Liver (tissue), 9 donors: Measurements from ENCODE around the gene BRF1. TPM values are rescaled to one million over a fixed set of nuclear protein-coding genes. Genes with fewer than 3 reads are reported as not detected.

Experiments
- DNase-seq: peaks from one replicate; pipeline ENCODE4 v3.0.0-alpha.2; 2017; ENCODE audit warnings: low spot score
- H3K27ac ChIP-seq, 2 donors: one replicate each; pipeline ENCODE4 v1.7.0; 2013; ENCODE audit warnings: inconsistent platforms in 2 of 2, low read length in 2 of 2, control low read depth in 1 of 2, low read depth in 1 of 2, mild to moderate bottlenecking in 1 of 2
- H3K27me3 ChIP-seq, 4 donors: one replicate each; pipeline versions ENCODE4 v1.6.1 to v1.7.0; 2013; ENCODE audit warnings: low read length in 3 of 4, inconsistent platforms in 1 of 4, mild to moderate bottlenecking in 1 of 4, moderate library complexity in 1 of 4; ENCODE audit not compliant: control insufficient read depth in 4 of 4, insufficient read depth in 4 of 4
- H3K36me3 ChIP-seq, 4 donors: one replicate each; pipeline versions ENCODE4 v1.6.1 to v1.7.0; 2013; ENCODE audit warnings: low read length in 3 of 4, mild to moderate bottlenecking in 3 of 4, low read depth in 1 of 4, moderate library complexity in 1 of 4; ENCODE audit not compliant: control insufficient read depth in 4 of 4, insufficient read depth in 3 of 4
- H3K4me1 ChIP-seq, 4 donors: one replicate each; pipeline versions ENCODE4 v1.6.1 to v1.7.0; 2013; ENCODE audit warnings: low read length in 3 of 4, mild to moderate bottlenecking in 3 of 4, moderate library complexity in 1 of 4; ENCODE audit not compliant: control insufficient read depth in 4 of 4, insufficient read depth in 4 of 4
- H3K4me3 ChIP-seq, 3 donors: one replicate each; pipeline versions ENCODE4 v1.6.1 to v1.7.0; 2013; ENCODE audit warnings: low read length in 3 of 3, control low read depth in 1 of 3, low read depth in 1 of 3, mild to moderate bottlenecking in 1 of 3
- H3K9ac ChIP-seq, 2 donors: one replicate each; pipeline ENCODE4 v1.7.0; 2013; ENCODE audit warnings: low read length in 2 of 2, mild to moderate bottlenecking in 2 of 2, moderate library complexity in 2 of 2, control low read depth in 1 of 2, low read depth in 1 of 2
- H3K9me3 ChIP-seq, 4 donors: one replicate each; pipeline versions ENCODE4 v1.6.1 to v1.7.0; 2013; ENCODE audit warnings: low read length in 3 of 4; ENCODE audit not compliant: control insufficient read depth in 4 of 4
- ATF3 ChIP-seq: IDR thresholded peaks from 2 replicates; pipeline ENCODE4 v1.6.1; 2016; ENCODE audit warnings: antibody characterized with exemption
- EGR1 ChIP-seq, 2 donors: IDR thresholded peaks; 2 replicates each; pipeline ENCODE4 v1.6.1; 2016 to 2018; ENCODE audit warnings: antibody characterized with exemption in 2 of 2, low read depth in 2 of 2
- FOXA1 ChIP-seq: IDR thresholded peaks from 2 replicates; pipeline ENCODE4 v1.6.1; 2016; ENCODE audit warnings: antibody characterized with exemption
- FOXA2 ChIP-seq: IDR thresholded peaks from 2 replicates; pipeline ENCODE4 v1.6.1; 2016; ENCODE audit warnings: antibody characterized with exemption
- GABPA ChIP-seq, 2 donors: IDR thresholded peaks in 1 of 2; conservative IDR thresholded peaks in 1 of 2; 2 replicates each; pipeline ENCODE4 v1.6.1; 2016; ENCODE audit warnings: antibody characterized with exemption in 2 of 2, mild to moderate bottlenecking in 1 of 2, moderate library complexity in 1 of 2
- HNF4A ChIP-seq, 2 donors: conservative IDR thresholded peaks; 2 replicates each; pipeline ENCODE4 v1.6.1; 2016; ENCODE audit warnings: antibody characterized with exemption in 2 of 2, mild to moderate bottlenecking in 2 of 2
- HNF4G ChIP-seq: IDR thresholded peaks from 2 replicates; pipeline ENCODE4 v1.6.1; 2016; ENCODE audit warnings: antibody characterized with exemption
- JUND ChIP-seq, 2 donors: IDR thresholded peaks; 2 replicates each; pipeline ENCODE4 v1.6.1; 2016; ENCODE audit warnings: antibody characterized with exemption in 2 of 2
- NR2F2 ChIP-seq: IDR thresholded peaks from 2 replicates; pipeline ENCODE4 v1.6.1; 2016; ENCODE audit warnings: antibody characterized with exemption
- RAD21 ChIP-seq, 2 donors: IDR thresholded peaks; 2 replicates each; pipeline ENCODE4 v1.6.1; 2016; ENCODE audit warnings: antibody characterized with exemption in 2 of 2, mild to moderate bottlenecking in 2 of 2
- RXRA ChIP-seq, 2 donors: IDR thresholded peaks; 2 replicates each; pipeline ENCODE4 v1.6.1; 2017 to 2018; ENCODE audit warnings: antibody characterized with exemption in 2 of 2, mild to moderate bottlenecking in 1 of 2
- SP1 ChIP-seq: IDR thresholded peaks from 2 replicates; pipeline ENCODE4 v1.6.1; 2018; ENCODE audit warnings: antibody characterized with exemption, mild to moderate bottlenecking
- TAF1 ChIP-seq: conservative IDR thresholded peaks from 2 replicates; pipeline ENCODE4 v1.6.1; 2016; ENCODE audit warnings: antibody characterized with exemption, mild to moderate bottlenecking
- YY1 ChIP-seq: IDR thresholded peaks from 2 replicates; pipeline ENCODE4 v1.6.1; 2016; ENCODE audit warnings: antibody characterized with exemption, mild to moderate bottlenecking
- ZBTB33 ChIP-seq: IDR thresholded peaks from 2 replicates; pipeline ENCODE4 v1.6.1; 2016; ENCODE audit warnings: antibody characterized with exemption
- WGBS: extraction: QIAGEN DNeasy Blood & Tissue Kit; methylation state at CpG from one replicate; pipeline ENCODE4 v1.1.7; 2013; 5-methylcytosine and 5-hydroxymethylcytosine counted together
- polyA plus RNA-seq, 2 donors: library from polyadenylated mRNA; stranded (reverse) in 1 of 2; unstranded in 1 of 2; fragments of 200-250 nt in 1 of 2; fragments of >200 nt in 1 of 2; fragmentation: Nextera tagmentation in 1 of 2; extraction: Ambion mirVana in 1 of 2; gene quantifications; one replicate each; pipeline versions ENCODE4 v1.2.1 to v1.2.3, GENCODE V29; 2013 to 2015
- total RNA-seq, 2 donors: library from RNA; depleted of rRNA; stranded (reverse); fragments of >200 nt; gene quantifications; one replicate each; pipeline ENCODE4 v1.2.3, GENCODE V29; 2014
- TF ChIP-seq, protein P1 (sequence below): fragments of 150-350 bp; IDR thresholded peaks from 2 replicates; pipeline ENCODE4 v1.5.1; 2017; ENCODE audit warnings: improper control_type of control experiment, low read depth, low read length; ENCODE audit not compliant: missing input control
- TF ChIP-seq, protein P2 (sequence below): IDR thresholded peaks from 2 replicates; pipeline ENCODE4 v1.6.1; 2016; ENCODE audit warnings: antibody characterized with exemption, mild to moderate bottlenecking
- donor health status: healthy.
- donor health status: healthy.
- donor health status: healthy.
- donor health status: healthy.
- donor health status: healthy.

Gene BRF1
- total and polyA plus RNA-seq, 4 donors: 4.6 to 24.1 (median 10.6) TPM

DNA sequence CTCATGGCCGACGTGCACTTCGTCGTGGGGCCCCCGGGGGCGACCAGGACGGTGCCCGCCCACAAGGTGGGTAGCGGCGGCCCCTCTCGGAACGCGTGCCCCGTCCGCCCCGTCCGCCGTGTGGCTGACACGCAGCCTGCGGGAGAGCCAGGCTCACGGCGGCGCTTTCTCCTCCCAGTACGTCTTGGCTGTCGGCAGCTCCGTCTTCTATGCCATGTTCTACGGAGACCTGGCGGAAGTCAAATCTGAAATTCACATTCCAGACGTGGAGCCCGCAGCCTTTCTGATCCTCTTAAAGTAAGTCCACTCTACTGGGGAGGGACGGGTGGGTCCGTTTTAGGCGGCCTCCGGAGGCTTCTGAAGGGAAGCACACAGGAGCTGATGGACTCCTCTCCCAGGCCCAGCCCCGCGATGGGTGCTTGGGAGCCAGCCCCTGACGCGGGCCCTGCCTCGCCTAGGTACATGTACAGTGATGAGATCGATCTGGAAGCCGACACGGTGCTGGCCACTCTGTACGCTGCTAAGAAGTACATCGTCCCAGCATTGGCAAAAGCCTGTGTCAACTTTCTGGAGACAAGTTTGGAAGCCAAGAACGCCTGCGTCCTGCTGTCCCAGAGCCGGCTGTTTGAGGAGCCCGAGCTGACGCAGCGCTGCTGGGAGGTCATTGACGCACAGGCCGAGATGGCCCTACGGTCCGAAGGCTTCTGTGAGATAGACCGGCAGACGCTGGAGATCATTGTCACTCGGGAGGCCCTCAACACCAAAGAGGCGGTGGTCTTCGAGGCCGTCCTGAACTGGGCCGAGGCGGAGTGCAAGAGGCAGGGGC lies 51.4 kb downstream of the BRF1 start:
- Histone ChIP-seq H3K27ac (peak overlapping the region in 1 of 2 donors; percentile 62), H3K9ac (no peak overlapping the region), H3K4me1 (peaks cover 5 to 16% (median 14%) of the 10 kb centered on the region in 4 donors), H3K27me3 (no peaks in the 10 kb centered on the region), H3K36me3 (peaks cover 0 to 18% (median 6%) of the 10 kb centered on the region in 4 donors), H3K9me3 (no peaks in the 10 kb centered on the region), H3K4me3 (peak overlapping the region in 2 of 3 donors; percentile 40 to 79)
- no peak for DNase-seq
- TF ChIP-seq RXRA (IDR thresholded peaks at IDR 0.05) (no peak), TAF1 (no peak), FOXA2 (no peak), ATF3 (no peak), NR2F2 (no peak), RAD21 (IDR thresholded peaks at IDR 0.05) (no peak), JUND (IDR thresholded peaks at IDR 0.05) (no peak), YY1 (no peak), SP1 (no peak), GABPA (IDR thresholded peaks at IDR 0.05 in 1 of 2, conservative IDR thresholded peaks at IDR 0.05 in 1 of 2) (no peak), EGR1 (IDR thresholded peaks at IDR 0.05; ENCODE audit: low read depth in 2 of 2) (no peak), ZBTB33 (no peak), HNF4G (no peak)
- TF ChIP-seq, protein P1, sequence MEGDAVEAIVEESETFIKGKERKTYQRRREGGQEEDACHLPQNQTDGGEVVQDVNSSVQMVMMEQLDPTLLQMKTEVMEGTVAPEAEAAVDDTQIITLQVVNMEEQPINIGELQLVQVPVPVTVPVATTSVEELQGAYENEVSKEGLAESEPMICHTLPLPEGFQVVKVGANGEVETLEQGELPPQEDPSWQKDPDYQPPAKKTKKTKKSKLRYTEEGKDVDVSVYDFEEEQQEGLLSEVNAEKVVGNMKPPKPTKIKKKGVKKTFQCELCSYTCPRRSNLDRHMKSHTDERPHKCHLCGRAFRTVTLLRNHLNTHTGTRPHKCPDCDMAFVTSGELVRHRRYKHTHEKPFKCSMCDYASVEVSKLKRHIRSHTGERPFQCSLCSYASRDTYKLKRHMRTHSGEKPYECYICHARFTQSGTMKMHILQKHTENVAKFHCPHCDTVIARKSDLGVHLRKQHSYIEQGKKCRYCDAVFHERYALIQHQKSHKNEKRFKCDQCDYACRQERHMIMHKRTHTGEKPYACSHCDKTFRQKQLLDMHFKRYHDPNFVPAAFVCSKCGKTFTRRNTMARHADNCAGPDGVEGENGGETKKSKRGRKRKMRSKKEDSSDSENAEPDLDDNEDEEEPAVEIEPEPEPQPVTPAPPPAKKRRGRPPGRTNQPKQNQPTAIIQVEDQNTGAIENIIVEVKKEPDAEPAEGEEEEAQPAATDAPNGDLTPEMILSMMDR: no peak
- WGBS: 67% methylated on average over 62 of the region's 62 CpGs

DNA sequence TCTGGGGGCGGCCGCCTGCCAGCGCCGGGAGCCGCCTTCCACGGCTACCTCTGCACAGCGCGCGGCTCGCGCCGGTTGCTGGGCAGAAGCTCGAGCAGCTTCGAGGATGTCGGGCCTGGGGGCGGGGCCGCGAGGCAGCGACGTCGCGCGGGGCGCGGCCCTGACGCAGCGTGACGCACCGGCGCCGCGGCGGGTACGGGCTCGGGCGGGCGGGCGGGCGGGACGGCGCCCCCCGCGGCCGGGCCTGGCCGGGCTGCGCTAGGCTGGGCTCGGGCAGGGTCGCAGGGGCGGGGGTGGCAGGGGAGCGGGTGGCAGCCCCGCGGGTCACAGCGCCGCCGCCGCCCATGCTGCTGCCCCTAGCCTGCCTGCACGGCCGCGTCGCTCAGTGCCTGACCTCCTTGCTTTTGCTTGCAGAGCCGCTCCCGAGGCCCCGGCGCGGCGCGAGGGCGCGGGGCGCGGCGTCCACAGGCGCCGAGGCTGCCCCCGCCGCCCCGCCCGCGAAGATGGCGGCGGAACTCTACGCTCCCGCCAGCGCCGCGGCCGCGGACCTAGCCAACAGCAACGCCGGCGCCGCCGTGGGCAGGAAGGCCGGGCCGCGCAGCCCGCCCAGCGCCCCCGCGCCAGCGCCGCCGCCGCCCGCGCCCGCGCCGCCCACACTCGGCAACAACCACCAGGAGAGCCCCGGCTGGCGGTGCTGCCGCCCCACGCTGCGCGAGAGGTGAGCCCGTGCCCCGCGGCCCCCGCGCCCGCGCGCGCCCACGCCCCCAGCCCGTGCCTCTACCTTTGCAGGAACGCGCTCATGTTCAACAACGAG lies 52.2 kb downstream of the BRF1 start, which contains the start of gene BTBD6:
TSS of gene BTBD6 (plus strand) at position 166 of the 814 bp plus-strand sequence. CDS start at position 345, 179 bp downstream.
- peak within 1 kb of the TSS in 1 of 2 donors; percentile 70 for H3K9ac ChIP-seq
- WGBS: 1% methylated on average over 130 of the region's 130 CpGs
- TF ChIP-seq YY1: no peak
- no peak for TF ChIP-seq RAD21 (IDR thresholded peaks at IDR 0.05)
- no peak for TF ChIP-seq HNF4A (conservative IDR thresholded peaks at IDR 0.05)
- TF ChIP-seq ZBTB33: no peak
- TF ChIP-seq GABPA (IDR thresholded peaks at IDR 0.05 in 1 of 2, conservative IDR thresholded peaks at IDR 0.05 in 1 of 2): no peak
- no peak for TF ChIP-seq NR2F2
- TF ChIP-seq, protein P1: no peak
- no peak for TF ChIP-seq FOXA1
- TF ChIP-seq, protein P2, sequence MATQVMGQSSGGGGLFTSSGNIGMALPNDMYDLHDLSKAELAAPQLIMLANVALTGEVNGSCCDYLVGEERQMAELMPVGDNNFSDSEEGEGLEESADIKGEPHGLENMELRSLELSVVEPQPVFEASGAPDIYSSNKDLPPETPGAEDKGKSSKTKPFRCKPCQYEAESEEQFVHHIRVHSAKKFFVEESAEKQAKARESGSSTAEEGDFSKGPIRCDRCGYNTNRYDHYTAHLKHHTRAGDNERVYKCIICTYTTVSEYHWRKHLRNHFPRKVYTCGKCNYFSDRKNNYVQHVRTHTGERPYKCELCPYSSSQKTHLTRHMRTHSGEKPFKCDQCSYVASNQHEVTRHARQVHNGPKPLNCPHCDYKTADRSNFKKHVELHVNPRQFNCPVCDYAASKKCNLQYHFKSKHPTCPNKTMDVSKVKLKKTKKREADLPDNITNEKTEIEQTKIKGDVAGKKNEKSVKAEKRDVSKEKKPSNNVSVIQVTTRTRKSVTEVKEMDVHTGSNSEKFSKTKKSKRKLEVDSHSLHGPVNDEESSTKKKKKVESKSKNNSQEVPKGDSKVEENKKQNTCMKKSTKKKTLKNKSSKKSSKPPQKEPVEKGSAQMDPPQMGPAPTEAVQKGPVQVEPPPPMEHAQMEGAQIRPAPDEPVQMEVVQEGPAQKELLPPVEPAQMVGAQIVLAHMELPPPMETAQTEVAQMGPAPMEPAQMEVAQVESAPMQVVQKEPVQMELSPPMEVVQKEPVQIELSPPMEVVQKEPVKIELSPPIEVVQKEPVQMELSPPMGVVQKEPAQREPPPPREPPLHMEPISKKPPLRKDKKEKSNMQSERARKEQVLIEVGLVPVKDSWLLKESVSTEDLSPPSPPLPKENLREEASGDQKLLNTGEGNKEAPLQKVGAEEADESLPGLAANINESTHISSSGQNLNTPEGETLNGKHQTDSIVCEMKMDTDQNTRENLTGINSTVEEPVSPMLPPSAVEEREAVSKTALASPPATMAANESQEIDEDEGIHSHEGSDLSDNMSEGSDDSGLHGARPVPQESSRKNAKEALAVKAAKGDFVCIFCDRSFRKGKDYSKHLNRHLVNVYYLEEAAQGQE: no peak
- no peak for TF ChIP-seq EGR1 (IDR thresholded peaks at IDR 0.05; ENCODE audit: low read depth in 2 of 2)

More for the DNA sequence above, 52.2 kb downstream of the BRF1 start, which contains the start of gene BTBD6:
- Histone ChIP-seq H3K4me1 (peaks cover 5 to 16% (median 14%) of the 10 kb centered on the region in 4 donors), H3K27ac (peak within 1 kb of the TSS; percentile 73), H3K36me3 (peaks cover 0 to 18% (median 6%) of the 10 kb centered on the region in 4 donors), H3K4me3 (peak within 1 kb of the TSS; percentile 65 to 79 (median 73)), H3K9me3 (no peaks in the 10 kb centered on the region), H3K27me3 (no peaks in the 10 kb centered on the region)
- DNase-seq: peak; percentile 87
